HG03064 (cell line): ENCODE measurements around the gene ABLIM2.

ENCODE experiments used
- ATAC-seq: cut with Tn5 transposase; IDR thresholded peaks from one replicate; pipeline ENCODE4 v1.9.1; 2021; ENCODE audit warnings: low read depth; ENCODE audit not compliant: unreplicated experiment

ABLIM2 gene

DNA sequence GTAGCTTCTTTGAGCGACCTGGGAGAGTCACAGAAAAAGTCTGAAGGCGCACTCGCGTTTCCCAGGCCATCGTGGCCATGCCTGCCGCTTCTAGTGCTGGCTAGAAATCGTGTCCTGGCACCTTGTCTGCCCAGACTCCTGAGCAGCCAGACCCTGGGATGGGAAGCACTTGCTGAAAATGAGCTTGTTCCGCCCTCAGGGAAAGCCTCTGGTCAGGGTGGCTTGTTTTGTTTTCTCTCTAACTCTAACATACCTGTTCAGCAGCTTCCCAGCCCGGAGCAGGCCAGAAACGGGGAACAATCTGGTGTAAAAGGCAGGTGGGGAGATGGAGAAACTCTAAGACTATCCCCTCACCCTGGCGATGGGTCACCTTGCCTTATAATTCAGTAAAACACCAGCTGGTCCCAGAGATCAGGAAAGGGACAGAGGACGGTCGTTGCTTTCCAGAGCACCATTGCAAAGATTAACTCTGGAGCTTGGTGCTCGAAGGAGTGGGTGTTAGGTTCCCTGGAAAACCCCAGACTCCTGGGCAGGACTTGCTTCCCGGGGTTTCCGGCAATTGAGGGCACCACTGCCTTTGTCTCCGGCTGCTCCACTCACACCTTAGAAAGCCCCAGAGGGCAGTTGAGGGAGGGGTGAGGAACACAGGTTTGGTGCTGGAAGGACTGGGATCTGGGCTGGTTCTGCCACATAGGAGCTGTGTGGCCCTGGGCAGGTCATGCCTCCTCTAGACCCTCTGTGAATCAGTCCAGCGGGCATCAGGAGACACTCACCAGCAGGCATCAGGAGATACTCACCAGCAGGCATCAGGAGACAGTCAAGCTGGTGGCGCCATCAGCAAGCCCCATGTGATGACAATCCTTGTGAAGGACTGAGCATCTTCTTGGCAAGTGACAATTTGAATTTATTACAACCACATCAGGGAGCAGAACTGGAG is 36.0 kb upstream of the ABLIM2 start:
- ATAC-seq, result no peak

DNA sequence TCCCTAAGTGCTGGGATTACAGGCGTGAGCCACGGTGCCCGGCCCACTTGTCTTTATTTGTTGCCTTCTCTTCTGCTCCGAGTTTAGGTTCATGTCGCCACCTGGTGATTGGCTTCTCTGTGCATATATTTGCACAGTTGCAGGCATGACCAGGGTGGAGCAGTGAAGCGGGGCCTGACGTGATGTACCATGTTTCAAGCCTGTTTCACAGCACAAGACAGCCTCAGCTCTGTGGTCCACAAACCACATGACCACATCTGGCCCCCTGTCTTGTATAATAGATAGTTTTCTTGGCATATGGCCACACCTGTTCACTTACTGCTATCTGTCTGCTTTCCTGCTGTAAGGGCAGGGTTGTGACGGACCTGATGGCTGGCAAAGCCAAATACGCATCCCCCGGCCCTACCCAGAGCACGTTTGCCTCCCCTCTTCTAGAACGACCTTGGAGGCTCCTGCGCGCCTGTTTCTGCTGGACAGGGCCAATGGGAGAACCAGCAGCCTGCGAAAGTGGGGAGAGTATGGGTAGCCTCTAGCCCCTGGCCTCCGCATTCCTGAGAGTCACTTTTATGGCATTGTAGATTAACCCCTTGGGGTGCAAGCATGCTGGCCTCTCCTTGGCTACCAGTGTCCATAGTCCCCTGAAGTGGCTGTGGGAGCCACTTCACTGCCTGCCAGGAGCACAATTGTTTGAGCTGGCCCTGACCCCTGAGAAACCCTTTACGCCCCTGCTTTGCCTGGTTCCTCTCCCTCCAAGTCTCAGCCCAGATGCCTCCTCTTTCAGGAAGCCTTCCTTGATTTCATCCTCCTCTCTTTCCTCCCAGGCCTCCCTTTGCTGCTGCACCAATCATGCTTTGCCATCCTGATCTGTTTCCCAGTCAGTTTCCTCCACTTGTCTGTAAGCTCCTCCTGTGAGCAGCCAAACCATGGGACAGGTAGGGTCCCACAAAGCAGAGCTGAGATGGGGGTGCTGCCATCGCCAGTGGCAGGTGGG is 34.4 kb upstream of the ABLIM2 start:
- ATAC-seq, result peak; percentile 69

DNA sequence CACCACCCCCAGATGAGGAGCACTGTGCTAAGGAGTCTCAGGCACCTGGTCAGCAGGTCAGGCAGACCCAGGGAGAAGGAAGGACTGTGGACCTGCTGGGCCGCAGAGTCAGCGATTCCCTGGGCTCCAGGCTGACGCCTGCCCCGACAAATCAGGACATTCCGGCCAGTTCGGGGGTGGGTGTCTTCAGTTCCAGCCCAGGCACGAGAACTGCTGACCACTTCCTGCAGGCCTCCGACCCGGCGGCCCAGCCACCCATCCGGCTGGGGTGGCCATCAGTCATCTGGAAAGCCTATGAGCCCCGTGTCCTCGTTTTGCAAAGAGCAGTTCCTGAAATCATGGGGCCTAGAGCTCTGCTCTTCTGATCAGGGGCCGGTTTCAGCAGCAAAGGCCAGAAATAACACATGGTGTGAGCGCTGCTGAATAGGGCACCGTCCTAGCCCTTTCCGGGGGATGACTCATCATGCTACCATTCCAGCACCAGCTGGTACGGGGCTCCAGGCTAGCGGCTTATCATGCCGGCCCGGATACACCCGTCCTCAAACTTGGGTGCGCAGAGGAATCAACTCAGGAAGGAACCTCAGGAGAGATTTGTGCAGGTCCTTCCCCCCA is 32.6 kb upstream of the ABLIM2 start:
- ATAC-seq, result peak; percentile 52

DNA sequence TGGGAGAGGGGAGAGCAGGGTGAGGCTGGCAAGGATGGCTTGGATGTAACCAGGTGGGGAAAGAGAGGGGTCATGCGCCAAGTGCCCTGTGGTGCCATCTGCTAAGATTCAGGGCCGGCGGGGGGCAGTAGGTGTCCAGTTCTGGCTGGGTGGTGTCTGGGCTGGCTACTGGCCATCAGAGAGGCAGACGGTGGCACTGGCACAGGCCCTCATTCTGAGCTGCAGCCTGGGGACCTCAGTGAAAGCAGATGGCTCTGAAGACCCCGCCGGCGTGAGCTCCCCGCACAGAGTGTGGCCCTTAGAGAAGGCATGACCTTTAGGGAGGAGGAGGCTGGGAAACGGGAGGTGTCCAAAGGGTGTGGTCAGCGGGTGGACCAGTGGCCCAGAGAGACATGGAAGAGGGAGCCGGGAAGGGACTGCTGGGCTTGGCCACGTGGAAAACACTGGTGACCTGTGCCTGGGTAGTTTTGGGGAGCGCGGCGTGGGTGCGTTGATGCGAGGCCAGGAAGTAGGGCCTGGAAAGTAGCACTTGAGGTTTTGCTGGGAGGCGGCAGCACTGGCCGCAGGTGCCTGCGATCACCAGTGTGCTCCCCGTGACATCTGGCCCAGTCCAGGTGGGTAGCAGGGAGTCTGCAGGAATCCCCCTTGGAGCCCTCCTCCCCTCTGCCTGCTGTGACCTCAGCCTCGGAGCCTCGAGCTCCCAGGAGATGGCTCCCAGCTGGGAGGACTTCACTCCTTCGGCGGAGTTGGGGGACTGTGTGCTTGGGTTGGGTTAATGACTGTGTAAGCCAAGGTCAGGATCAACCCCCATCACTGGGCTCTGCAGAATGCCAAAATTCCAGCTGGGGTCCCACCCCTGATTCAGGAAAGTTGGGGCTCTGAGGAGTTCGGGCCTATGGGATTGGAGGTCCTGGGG is 31.2 kb upstream of the ABLIM2 start:
- ATAC-seq, result no peak

DNA sequence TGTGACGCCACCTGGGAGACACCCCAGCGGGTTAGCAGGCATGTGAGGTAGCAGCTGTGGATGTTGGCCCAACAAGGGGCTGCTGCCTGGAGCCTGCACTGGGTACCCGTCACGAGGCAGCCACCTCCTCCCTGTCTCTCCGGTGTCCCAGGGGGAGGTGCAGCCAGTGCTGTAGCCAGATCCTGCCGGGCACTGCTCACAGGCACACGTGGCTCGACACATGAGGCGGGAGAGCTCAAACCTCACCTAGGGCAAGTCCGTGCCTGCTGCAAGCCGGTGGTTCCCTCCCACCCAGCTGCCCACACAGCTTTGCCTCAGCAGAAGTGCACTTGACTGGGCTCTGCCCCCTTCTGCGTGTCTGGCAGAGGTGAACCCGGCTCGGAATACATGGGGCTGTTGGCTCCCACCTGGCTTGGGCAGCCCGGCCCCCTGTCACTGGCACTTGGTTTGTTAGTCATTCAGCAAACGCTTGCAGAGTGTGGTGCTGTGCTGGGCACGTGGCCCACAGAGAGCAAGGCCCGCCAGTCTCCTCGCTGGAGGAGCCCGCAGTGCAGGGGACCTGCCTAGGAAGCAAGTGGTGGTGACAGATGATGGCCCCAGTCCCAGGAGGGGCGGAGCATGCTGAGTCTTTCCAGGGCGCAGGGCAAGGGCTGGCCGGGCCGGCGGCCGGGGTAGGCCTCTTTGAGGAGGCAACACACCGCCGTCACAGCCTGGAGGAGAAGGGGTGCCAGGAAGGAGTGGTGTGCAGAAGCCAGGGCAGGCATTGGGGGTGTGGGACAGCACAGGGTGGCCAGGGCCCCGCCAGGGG is 30.3 kb upstream of the ABLIM2 start:
- ATAC-seq, result no peak

GRCh38 chr4:8188085-8188484 is 29.5 kb upstream of the ABLIM2 start:
- ATAC-seq, result no peak

- ATAC-seq, result no peak
Measured at GRCh38 chr4:8185930-8186329, 27.3 kb upstream of the ABLIM2 start.

DNA sequence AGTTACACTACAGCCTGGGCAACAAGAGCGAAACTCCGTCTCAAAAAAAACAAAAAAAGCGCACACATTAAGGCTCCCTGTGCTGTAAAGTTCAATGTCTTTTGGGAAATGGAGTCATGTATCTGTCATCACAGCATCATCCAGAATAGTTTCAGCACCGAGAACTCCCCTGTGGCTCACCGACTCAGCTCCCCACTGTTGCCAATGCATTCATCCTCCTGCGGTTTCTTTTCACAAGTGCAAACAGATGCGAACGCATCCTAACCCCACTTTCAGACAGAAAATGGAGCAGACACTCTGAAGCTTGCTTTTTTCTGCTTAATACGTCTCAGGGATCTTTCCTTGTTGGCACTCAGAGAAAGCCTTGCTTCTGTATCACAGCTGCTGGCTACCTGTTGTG is 26.7 kb upstream of the ABLIM2 start:
- no peak for ATAC-seq

DNA sequence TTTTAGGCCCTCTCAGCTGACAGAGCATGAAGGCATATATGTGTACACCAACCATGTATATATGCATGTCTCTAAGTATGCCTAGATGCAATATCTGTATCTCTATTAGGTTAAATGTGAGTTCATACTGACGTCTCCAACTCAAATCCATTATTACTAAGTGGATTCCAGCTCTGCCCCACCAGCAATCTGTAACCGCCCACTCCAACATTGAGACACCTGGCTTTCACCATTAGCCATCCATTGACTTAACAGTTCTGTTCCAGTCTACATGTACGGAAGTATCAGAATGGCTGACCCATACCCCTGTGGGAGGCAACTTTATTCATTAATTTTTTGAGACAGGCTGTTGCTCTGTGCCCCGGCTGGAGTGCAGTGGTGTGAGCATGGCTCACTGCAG is 25.4 kb upstream of the ABLIM2 start:
- ATAC-seq, result no peak

GRCh38 chr4:8182858-8183725 is 24.5 kb upstream of the ABLIM2 start:
- no peak for ATAC-seq

GRCh38 chr4:8182294-8182693 is 23.7 kb upstream of the ABLIM2 start:
- no peak for ATAC-seq

DNA sequence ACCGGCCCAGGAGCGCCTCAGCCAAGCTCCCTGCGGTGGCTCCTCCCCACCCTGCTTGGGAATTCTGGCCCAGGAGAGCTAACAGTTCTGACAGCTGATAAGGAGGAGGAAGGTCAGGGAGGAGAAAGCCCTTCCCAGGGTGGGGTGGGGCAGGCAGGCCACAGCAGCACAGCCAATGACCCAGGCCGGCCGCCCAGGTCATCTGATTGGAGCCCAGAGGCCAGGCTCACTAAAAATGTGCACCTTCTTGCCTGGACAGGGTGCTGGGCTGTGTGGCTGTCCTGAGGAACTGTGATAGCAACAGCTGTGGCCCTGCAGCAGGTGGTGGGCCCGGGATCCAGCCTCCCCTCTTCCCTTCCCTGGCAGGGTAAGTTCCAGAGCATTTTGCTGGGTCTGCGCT is 23.2 kb upstream of the ABLIM2 start:
- ATAC-seq, result no peak

- no peak for ATAC-seq
Measured at GRCh38 chr4:8181119-8181518, 22.5 kb upstream of the ABLIM2 start.

GRCh38 chr4:8180310-8181093 is 21.9 kb upstream of the ABLIM2 start:
- ATAC-seq, result no peak

DNA sequence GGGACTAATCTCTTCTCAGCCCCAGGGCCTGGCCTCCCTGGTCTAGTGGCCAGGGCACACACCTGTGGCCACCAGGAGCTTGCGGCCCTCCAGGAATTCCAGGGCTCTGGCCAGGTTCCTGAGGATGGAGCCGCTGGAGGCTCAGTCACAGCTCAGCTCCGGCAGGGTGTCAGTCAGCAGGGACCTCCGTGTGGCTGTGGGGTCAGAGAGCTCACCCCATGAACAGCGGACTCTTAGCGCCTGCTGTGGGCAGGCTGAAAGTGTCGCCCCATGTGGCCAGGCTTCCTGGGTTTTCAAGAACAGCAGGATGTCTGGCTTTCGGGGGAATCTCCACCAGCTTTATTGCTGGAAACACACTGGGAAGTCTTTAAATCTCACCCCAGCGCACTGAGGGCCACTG is 21.2 kb upstream of the ABLIM2 start:
- no peak for ATAC-seq

- no peak for ATAC-seq
Measured at GRCh38 chr4:8179074-8179473, 20.5 kb upstream of the ABLIM2 start.

- ATAC-seq, result no peak
Measured at GRCh38 chr4:8177956-8178355, 19.3 kb upstream of the ABLIM2 start.
